Measurements from ENCODE around the gene RNF180. TPM values are rescaled to one million over a fixed set of nuclear protein-coding genes. Genes with fewer than 3 reads are reported as not detected.

The RNF180 gene
- total and polyA plus RNA-seq, 2 of the 13 experiments (the other 11 are each of a cell fraction or from before 2014, with no cell fraction given), result 0.20 TPM; not detected in 1

GRCh38 chr5:64188776-64189175, 23.1 kb downstream of the RNF180 start:
- H3K4me3 ChIP-seq (replicated peaks in 1 of 3; ENCODE audit: insufficient read depth in 1 of 3, low read depth in 2 of 3, low read length in 3 of 3), result no peak overlapping the region
- no peaks in the 10 kb centered on the region for H3K27me3 ChIP-seq (ENCODE audit: control insufficient read depth in 1 of 2, insufficient read depth in 2 of 2, low read length in 2 of 2)
- H3K9ac ChIP-seq (ENCODE audit: insufficient read depth, low read depth, low read length), result no peak overlapping the region
- no peaks in the 10 kb centered on the region for H3K9me3 ChIP-seq (ENCODE audit: low read length)
- 57% methylated on average over 1 of the region's 1 CpG for WGBS (ENCODE audit: low lambda C conversion rate)
- intact Hi-C loops (cut with micrococcal nuclease; ENCODE audit: unreplicated experiment) (no loop called here), in situ Hi-C loops (cut with HindIII; ENCODE audit: extremely low pct_ligation_motif_present, low pct_unique_long_range_greater_than_20kb) (no loop called here)
- no peak overlapping the region for H3K27ac ChIP-seq (ENCODE audit: extremely low read length, insufficient read depth, low read length)
- FAIRE-seq, result no peak
- no peaks in the 10 kb centered on the region for H3K36me3 ChIP-seq (replicated peaks in 1 of 2; ENCODE audit: control insufficient read depth in 1 of 2, insufficient read depth in 2 of 2, low read length in 2 of 2)
- ChIA-PET POLR2A (no interaction called here), CTCF (ENCODE audit: low intra/inter-chr PET ratio, low total read pairs) (no interaction called here)
- no peaks in the 10 kb centered on the region for H3K79me2 ChIP-seq (ENCODE audit: insufficient read depth, low read length)
- H2AFZ ChIP-seq (ENCODE audit: low read length), result no peak overlapping the region
- no peaks in the 10 kb centered on the region for H3K4me1 ChIP-seq (ENCODE audit: insufficient read depth, low read length)
- no peak for ATAC-seq
- H4K20me1 ChIP-seq (ENCODE audit: insufficient read depth, low read length), result no peaks in the 10 kb centered on the region
- BruUV-seq (replicated peaks), result no TSS peak
- TF ChIP-seq THYN1 (CRISPR knock-in tag; IDR thresholded peaks at IDR 0.05; ENCODE audit: borderline replicate concordance, low read depth), result no peak
- TF ChIP-seq AKAP8 (CRISPR knock-in tag; IDR thresholded peaks at IDR 0.05), result no peak
- TF ChIP-seq ATF5 (CRISPR knock-in tag; IDR thresholded peaks at IDR 0.05; ENCODE audit: low read depth), result no peak
- no peak for TF ChIP-seq CENPT (CRISPR knock-in tag; IDR thresholded peaks at IDR 0.05; ENCODE audit: low read depth)
- no peak for TF ChIP-seq ZKSCAN5 (CRISPR knock-in tag; IDR thresholded peaks at IDR 0.05)
- TF ChIP-seq ARNTL (CRISPR knock-in tag; IDR thresholded peaks at IDR 0.05), result no peak
- TF ChIP-seq POLR2A (IDR thresholded peaks at IDR 0.05; ENCODE audit: insufficient read depth in 1 of 2, low read depth in 2 of 2, low read length in 2 of 2), result no peak
- no peak for TF ChIP-seq HMG20A (CRISPR knock-in tag; IDR thresholded peaks at IDR 0.05; ENCODE audit: borderline replicate concordance)
- no peak for TF ChIP-seq ZNF562 (CRISPR knock-in tag; IDR thresholded peaks at IDR 0.05; ENCODE audit: borderline replicate concordance)
- TF ChIP-seq CAMTA2 (CRISPR knock-in tag; IDR thresholded peaks at IDR 0.05; ENCODE audit: borderline replicate concordance), result no peak
- no peak for TF ChIP-seq U2AF2 (IDR thresholded peaks at IDR 0.05; ENCODE audit: low read depth, low read length)
- no peak for TF ChIP-seq NFIC (IDR thresholded peaks at IDR 0.05; ENCODE audit: low read length)
- no peak for TF ChIP-seq ZNF749 (CRISPR knock-in tag; IDR thresholded peaks at IDR 0.05; ENCODE audit: borderline replicate concordance)
- no peak for TF ChIP-seq ZNF7 (CRISPR knock-in tag; IDR thresholded peaks at IDR 0.05)
- TF ChIP-seq ATF1 (CRISPR knock-in tag; IDR thresholded peaks at IDR 0.05), result no peak
- TF ChIP-seq SRSF4 (IDR thresholded peaks at IDR 0.05; ENCODE audit: low read depth, low read length, poor library complexity, severe bottlenecking), result no peak
- TF ChIP-seq ZNF781 (CRISPR knock-in tag; IDR thresholded peaks at IDR 0.05; ENCODE audit: borderline replicate concordance, not compliant biosample characterization), result no peak
- no peak for DNase-seq (ENCODE audit: low spot score)
- no peak overlapping the region for H3K4me2 ChIP-seq (ENCODE audit: low read depth, low read length)

Measured in HepG2 (cell line).